ENCODE measurements around the gene STXBP6.

- TF ChIP-seq POLR2A (IDR thresholded peaks at IDR 0.05) (no peak), EP300 (IDR thresholded peaks at IDR 0.05; ENCODE audit: low read depth) (no peak)
Measured at GRCh38 chr14:24820616-24821015, 229.3 kb downstream of the STXBP6 start.
